Breast epithelium (tissue), 3 donors: ENCODE measurements around the gene AASDH.

Source experiments
- POLR2A ChIP-seq: fragments of 450-650 bp; IDR thresholded peaks from one replicate; pipeline ENCODE4 v1.6.1; 2016; ENCODE audit warnings: antibody characterized with exemption, mild to moderate bottlenecking, moderate library complexity
- POLR2AphosphoS5 ChIP-seq, 3 donors: sonication (generic); formaldehyde crosslinking; IDR thresholded peaks; one replicate each; pipeline ENCODE4 v1.6.1; 2017; ENCODE audit warnings: antibody characterized with exemption in 3 of 3
- TF ChIP-seq, protein P1 (sequence below), 3 donors: fragments of 450-650 bp; IDR thresholded peaks; one replicate each; pipeline ENCODE4 v1.5.1; 2016 to 2017; ENCODE audit warnings: antibody characterized with exemption in 3 of 3, mild to moderate bottlenecking in 3 of 3, moderate library complexity in 3 of 3

DNA sequence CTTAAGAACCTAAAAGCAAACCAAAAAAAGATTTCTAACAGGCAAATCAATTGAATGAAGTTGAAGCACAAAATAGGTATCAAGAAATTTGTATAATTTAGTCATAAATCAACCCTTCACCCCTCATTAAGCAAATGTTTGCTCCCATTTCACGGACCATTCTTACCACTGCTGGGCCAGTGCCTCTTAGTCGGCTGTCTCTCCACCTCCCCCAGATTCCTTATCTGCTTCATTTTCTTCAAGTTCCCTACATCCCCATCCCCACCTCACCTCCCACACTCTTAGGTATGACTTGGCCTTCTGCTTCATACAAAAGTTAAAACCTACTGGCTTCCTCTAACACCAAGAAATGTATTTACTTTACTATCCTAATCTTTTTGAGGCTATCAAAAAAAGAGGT, 11.8 kb downstream of the AASDH start:
- TF ChIP-seq POLR2A (no peak), POLR2AphosphoS5 (IDR thresholded peaks at IDR 0.05) (no peak)
- TF ChIP-seq, protein P1, sequence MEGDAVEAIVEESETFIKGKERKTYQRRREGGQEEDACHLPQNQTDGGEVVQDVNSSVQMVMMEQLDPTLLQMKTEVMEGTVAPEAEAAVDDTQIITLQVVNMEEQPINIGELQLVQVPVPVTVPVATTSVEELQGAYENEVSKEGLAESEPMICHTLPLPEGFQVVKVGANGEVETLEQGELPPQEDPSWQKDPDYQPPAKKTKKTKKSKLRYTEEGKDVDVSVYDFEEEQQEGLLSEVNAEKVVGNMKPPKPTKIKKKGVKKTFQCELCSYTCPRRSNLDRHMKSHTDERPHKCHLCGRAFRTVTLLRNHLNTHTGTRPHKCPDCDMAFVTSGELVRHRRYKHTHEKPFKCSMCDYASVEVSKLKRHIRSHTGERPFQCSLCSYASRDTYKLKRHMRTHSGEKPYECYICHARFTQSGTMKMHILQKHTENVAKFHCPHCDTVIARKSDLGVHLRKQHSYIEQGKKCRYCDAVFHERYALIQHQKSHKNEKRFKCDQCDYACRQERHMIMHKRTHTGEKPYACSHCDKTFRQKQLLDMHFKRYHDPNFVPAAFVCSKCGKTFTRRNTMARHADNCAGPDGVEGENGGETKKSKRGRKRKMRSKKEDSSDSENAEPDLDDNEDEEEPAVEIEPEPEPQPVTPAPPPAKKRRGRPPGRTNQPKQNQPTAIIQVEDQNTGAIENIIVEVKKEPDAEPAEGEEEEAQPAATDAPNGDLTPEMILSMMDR (IDR thresholded peaks at IDR 0.05): no peak
